GM12892 (cell line): ENCODE measurements around the gene KLK11.

Source experiments
- POLR2A ChIP-seq: IDR thresholded peaks from 2 replicates; pipeline ENCODE4 v1.6.1; 2011; ENCODE audit warnings: low read depth, low read length, control low read depth
- POLR2AphosphoS5 ChIP-seq: IDR thresholded peaks from 2 replicates; pipeline ENCODE4 v1.6.1; 2011; ENCODE audit warnings: low read depth, low read length, control low read depth

GRCh38 chr19:51036519-51036918 is 10.1 kb upstream of the KLK11 start:
- TF ChIP-seq POLR2AphosphoS5: no peak
- TF ChIP-seq POLR2A: no peak
